Right cardiac atrium (tissue), 5 donors: ENCODE results near the gene UNC13D. TPM values are rescaled to one million over a fixed set of nuclear protein-coding genes. Genes with fewer than 3 reads are reported as not detected.

Experiments
- ATAC-seq, 2 donors: fragments of 200-7000 bp; cut with Tn5 transposase; one replicate each; pipeline versions ENCODE4 v1.8.0 to v1.9.1; 2020; ENCODE audit warnings: moderate library complexity in 2 of 2, mild to moderate bottlenecking in 1 of 2
- DNase-seq, 3 donors: peaks; one replicate each; pipeline ENCODE4 v3.0.0-alpha.2; 2020
- H3K27ac ChIP-seq: one replicate; pipeline ENCODE4 v1.5.1; 2013; ENCODE audit warnings: mild to moderate bottlenecking, low read length, control low read depth, moderate library complexity
- H3K27me3 ChIP-seq: one replicate; pipeline ENCODE4 v1.6.1; 2013; ENCODE audit not compliant: control insufficient read depth, insufficient read depth
- H3K4me1 ChIP-seq: one replicate; pipeline ENCODE4 v1.6.1; 2013; ENCODE audit warnings: low read length; ENCODE audit not compliant: control insufficient read depth, insufficient read depth
- H3K4me3 ChIP-seq: one replicate; pipeline ENCODE4 v1.5.1; 2013; ENCODE audit warnings: low read length, control low read depth
- H3K9me3 ChIP-seq: one replicate; pipeline ENCODE4 v1.6.1; 2013; ENCODE audit warnings: low read length; ENCODE audit not compliant: control insufficient read depth
- WGBS: extraction: QIAGEN DNeasy Blood & Tissue Kit; methylation state at CpG from one replicate; pipeline ENCODE4 v1.1.7; 2013; 5-methylcytosine and 5-hydroxymethylcytosine counted together
- intact Hi-C, 4 donors: fragments of 100-400 bp; cut with DNase I; formaldehyde crosslinking; loops; one replicate each; pipeline versions ENCODE4 v1.11.0 to v1.14.0; 2022 to 2023
- polyA plus RNA-seq: library from polyadenylated mRNA; stranded (reverse); fragments of 200-250 nt; gene quantifications from one replicate; pipeline ENCODE4 v1.2.3, GENCODE V29; 2013
- total RNA-seq, 4 donors: library from RNA; stranded (reverse); fragmentation: NEBNext Ultra II Directional; extraction: Animal tissue kit (Norgen Biotek cat#: 25700); gene quantifications; one replicate each; pipeline ENCODE4 v1.2.1, GENCODE V29; 2021
- donor health status: healthy with polysubstance abuse.
- donor health status: DM: no; HTN: yes; CAD: no.
- donor health status: DM: no; HTN: no; CAD: no.
- donor health status: DM: no; HTN: yes; CAD: no; lungs with severe emphysema.
- donor health status: DM: yes; HTN: yes; CAD: no.

UNC13D gene
- total and polyA plus RNA-seq, 5 donors, result 12.6 to 30.4 (median 26.8) TPM

DNA sequence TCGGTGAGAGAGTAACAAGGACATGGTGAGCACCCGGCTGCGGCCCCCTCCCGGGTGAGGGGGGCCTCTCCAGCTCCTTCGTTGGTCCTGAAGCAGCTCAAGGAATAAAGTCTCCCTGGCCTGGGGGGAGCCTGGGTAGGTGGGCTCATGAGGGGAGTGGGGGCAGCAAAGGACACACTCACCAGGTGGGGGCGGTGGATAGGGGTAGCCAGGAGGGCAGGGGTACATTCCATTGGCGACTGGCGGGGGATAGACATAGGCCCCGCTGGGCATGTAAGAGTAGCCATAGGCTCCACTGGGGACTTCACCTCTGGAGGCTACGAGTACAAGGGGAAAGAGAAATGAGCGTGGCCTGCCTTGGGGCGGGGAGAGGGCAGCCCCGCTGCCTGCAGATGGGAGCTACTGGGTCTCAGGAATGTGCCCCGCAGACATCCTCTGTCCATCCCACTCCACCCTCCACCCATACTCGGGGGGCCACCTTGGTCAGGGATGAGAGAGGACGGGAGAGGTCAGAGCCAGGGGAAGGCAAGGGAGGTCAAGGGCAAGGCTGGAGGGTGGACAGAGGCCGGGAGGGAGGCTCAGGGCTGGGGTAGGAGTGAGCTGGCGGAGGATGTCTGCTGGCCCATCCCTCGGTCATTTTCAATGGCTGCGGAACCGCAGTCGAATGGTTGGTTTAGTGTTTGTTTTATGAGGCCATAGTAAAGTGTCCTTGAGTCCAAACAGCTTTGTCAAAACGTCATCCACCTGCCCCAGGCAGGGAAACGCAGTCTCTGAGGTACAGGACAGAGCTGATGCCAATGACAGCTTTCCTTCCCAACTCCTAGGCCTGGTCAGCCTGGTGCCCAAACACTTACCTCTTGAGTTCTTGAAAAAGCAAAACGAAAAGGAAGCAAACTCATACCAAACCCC, 3.7 kb upstream of the UNC13D start:
- ATAC-seq (no peak), DNase-seq (no peak)
- Histone ChIP-seq H3K9me3 (no peaks in the 10 kb centered on the region), H3K27me3 (no peaks in the 10 kb centered on the region), H3K4me3 (no peak overlapping the region), H3K4me1 (peaks cover 19% of the 10 kb centered on the region), H3K27ac (peak overlapping the region; percentile 71)
- intact Hi-C loops, result no loop called here
- 84% methylated on average over 25 of the region's 25 CpGs for WGBS

DNA sequence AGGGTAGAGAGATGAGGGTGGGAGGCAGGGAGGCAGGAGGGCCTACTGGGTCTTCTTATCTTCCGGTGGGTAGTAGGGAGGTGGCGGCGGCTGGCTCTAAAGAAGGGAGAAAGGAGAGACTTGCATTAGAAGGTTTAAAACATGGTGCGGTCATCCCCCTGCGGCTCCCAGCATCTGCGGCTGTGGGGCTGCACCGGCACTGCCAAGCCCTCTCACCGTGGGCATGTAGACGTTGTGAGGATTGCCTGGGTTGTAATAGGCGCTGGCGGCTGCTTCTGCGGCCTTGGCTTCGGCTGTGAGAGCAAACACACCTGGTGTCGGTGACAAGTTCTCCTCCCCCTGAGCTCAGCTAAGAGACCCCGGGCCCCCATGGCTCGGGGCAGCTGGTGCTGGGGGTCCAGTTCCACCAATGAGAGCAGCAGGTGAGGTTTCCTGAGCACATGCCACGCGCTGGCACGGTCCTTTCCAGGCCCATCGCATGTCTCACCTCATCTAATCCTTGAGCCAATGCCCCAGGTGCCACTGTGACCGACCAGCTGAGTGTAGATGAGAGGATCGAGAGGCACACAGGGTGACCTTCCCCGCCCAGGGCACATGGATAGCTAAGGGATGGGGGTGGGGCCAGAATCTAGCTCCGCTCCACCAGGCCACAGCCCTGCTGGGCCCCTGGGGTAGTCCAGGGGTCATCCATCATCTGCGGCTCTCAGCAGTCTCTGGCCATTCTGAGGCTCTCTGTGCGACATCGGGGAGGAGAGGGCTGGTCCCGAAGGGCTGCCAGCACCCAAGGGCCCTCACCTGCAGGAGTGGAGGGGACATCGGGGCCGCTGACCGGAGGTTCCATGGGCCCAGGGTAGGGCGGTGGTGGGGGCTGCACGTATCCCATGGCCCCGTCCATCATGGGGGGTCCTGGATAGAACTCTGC, 2.7 kb upstream of the UNC13D start:
- peak overlapping the region; percentile 11 for H3K27ac ChIP-seq
- WGBS, result 84% methylated on average over 34 of the region's 34 CpGs
- intact Hi-C loops, result no loop called here

DNA sequence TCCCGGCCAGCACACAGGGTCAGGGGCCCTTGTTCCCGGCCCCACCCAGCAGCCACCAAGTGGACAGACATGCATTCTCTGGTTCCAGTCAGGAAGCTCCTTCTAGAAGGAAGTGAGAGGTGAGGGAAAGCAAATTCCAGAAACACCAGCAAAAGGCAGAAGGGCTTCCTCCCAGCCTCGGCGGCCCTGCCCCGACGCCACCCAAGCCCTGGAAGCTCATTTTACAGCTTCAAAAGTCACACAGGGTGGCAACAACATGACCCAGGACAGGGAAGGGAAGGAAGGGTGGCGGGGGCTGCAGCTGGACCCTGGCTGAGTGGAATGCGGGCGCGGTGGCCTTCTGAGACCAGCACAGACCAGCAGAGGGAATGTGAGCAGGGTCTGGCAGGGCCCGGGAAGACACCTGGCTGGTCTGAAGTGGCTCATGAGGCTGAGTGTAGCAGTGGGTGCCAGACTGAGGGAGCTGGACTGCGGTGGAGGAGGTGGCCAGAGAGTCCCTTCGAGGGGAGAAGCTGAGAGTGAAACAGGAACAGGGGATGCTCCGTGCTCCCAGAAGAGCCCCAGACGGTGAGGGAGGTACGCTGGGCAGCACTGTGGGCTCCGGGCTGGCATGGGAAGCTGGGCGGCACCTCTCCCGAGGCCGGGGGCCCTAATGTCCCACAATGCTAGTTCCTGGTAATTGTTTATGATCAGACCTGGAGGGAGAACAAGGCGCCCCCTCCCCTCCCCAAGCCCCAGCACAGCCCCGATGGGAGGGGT, 1.9 kb upstream of the UNC13D start:
- peak overlapping the region; percentile 19 for H3K27ac ChIP-seq
- WGBS, result 58% methylated on average over 22 of the region's 22 CpGs
- peak in 1 of 2 donors; percentile 1 for ATAC-seq
- H3K9me3 ChIP-seq, result no peaks in the 10 kb centered on the region
- peaks cover 19% of the 10 kb centered on the region for H3K4me1 ChIP-seq
- intact Hi-C loops, result no loop called here
- no peak for DNase-seq
- no peak overlapping the region for H3K4me3 ChIP-seq
- no peaks in the 10 kb centered on the region for H3K27me3 ChIP-seq

More for the DNA sequence above, 2.7 kb upstream of the UNC13D start:
- no peak overlapping the region for H3K4me3 ChIP-seq
- peaks cover 19% of the 10 kb centered on the region for H3K4me1 ChIP-seq
- no peaks in the 10 kb centered on the region for H3K27me3 ChIP-seq
- ATAC-seq (no peak), DNase-seq (peak in 1 of 3 donors; percentile 63)
- no peaks in the 10 kb centered on the region for H3K9me3 ChIP-seq

DNA sequence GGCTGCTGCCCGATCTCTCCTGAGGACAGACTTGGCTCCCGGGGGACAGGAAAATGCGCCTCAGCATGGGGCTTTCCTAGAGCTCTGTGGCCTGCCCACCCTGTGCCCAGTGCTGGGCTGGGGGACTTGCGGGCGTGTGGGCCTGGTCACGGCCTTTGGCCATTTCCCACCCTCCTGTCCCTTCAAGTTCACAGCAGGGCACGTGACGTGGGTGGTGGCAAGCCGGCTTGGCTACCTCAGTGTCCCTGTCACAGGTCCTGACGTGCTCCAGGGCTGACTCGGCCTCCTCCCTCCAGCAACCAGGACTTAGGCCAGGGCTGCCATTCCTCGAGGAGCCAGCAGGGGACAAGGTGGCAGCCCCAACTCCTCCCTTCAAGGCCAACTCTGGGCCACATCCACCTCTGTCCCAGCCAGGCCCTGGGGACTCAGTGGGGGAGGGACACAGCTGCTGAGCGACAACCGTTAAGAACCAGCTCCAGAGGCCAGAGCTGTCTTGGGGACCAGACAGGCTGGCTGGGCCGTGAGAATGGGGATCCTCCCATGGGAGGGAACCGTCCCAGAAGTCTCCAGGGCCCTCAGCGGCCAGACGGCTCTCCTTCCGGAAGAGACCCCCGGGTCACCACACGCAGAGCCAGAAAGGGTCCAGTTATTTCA, 981 bp upstream of the UNC13D start:
- Histone ChIP-seq H3K27me3 (no peaks in the 10 kb centered on the region), H3K4me3 (no peak overlapping the region), H3K27ac (peak overlapping the region; percentile 86), H3K9me3 (no peaks in the 10 kb centered on the region), H3K4me1 (peaks cover 19% of the 10 kb centered on the region)
- ATAC-seq (peak; percentile 66 to 70), DNase-seq (peak; percentile 88 to 93 (median 92))
- WGBS, result 23% methylated on average over 21 of the region's 21 CpGs
- intact Hi-C loops, result no loop called here

DNA sequence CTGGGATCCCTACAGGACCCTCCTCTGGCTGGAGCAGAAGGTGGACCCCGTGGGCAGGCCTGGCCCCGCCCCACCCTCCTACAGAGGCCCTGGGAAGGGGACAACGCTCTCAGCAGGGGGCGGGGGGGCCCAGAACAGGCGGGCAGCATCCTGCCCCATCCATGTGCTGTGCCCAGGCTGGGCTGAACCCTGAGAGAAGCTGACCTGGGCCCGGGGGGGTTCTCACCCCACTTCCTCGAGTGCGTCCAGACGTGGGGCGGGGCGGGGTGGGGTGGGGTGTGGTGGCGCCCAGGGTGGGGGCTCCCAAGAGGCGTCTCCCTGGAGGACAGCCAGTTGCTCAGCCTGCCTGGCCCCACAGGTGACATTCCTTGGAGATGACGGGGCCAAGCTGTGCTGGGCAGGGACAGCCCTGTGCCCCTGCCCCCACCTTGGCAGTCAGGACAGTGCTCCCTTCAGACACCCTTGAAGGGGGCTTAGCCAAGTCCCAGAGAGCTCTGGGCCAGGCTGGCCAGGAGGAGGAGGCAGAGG, 390 bp upstream of the UNC13D start:
- WGBS, result 36% methylated on average over 14 of the region's 14 CpGs
- ATAC-seq (peak; percentile 30 to 46), DNase-seq (peak; percentile 58 to 79 (median 73))
- Histone ChIP-seq H3K4me3 (no peak overlapping the region), H3K4me1 (peaks cover 16% of the 10 kb centered on the region), H3K27ac (peak overlapping the region; percentile 86), H3K9me3 (no peaks in the 10 kb centered on the region), H3K27me3 (no peaks in the 10 kb centered on the region)
- intact Hi-C loops, result no loop called here

DNA sequence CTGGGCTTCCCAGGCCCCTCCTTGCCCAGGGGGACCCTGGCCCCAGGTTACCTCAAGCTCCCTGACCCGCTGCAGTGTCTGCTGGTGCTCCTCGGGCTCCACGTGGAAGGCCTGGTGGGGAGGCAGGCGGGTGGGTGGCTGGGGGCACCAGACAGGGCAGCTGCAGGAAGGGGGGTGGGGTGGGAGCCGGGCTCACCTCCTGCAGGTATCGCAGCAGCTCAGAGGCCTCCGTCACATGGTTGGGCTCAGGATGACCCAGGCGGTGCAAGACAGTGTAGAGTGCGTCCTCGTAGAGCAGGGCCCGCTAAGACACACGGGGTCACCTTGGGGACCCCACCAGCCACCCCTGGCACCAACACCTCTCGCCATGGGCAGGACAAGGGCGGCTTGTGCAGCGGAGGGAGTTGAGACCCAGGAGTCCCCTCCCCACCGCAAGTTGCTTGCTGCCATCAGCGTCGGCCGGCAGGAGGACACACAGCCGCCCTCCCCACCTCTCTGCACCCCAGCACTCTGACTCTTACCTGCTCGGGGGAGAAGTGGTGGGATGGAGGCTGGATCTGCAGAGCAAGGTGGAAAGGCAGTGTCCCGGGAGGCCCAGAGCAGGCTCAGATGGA, 1.1 kb downstream of the UNC13D start:
- H3K4me1 ChIP-seq, result peaks cover 12% of the 10 kb centered on the region
- 84% methylated on average over 22 of the region's 22 CpGs for WGBS
- no peaks in the 10 kb centered on the region for H3K9me3 ChIP-seq
- H3K27me3 ChIP-seq, result no peaks in the 10 kb centered on the region
- DNase-seq (no peak), ATAC-seq (no peak)
- H3K4me3 ChIP-seq, result peak overlapping the region; percentile 13
- intact Hi-C loops, result no loop called here
- no peak overlapping the region for H3K27ac ChIP-seq

DNA sequence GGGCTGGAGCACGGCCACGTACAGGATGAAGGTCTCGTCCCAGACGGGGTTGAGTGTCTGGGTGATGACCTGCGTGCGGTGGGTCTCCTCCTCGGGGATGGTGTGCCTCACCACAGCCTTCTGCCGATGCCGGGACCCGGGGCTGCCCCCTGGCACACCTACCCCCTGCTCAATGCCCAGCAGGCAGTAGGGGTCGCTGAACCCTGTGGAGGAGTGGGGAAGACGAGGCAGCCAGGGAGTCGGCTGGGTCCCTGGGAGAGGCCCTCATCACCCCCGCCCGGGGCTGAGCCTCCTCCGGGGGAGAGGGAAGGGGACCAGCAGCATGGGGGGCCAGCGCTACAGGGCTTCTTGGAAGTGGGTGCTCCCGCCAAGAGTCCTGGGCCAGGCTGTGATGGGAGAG, 1.8 kb downstream of the UNC13D start:
- Histone ChIP-seq H3K27me3 (no peaks in the 10 kb centered on the region), H3K4me1 (peaks cover 9% of the 10 kb centered on the region), H3K9me3 (no peaks in the 10 kb centered on the region), H3K27ac (no peak overlapping the region), H3K4me3 (no peak overlapping the region)
- WGBS, result 85% methylated on average over 18 of the region's 18 CpGs
- DNase-seq (peak in 1 of 3 donors; percentile 71), ATAC-seq (no peak)
- intact Hi-C loops, result no loop called here

DNA sequence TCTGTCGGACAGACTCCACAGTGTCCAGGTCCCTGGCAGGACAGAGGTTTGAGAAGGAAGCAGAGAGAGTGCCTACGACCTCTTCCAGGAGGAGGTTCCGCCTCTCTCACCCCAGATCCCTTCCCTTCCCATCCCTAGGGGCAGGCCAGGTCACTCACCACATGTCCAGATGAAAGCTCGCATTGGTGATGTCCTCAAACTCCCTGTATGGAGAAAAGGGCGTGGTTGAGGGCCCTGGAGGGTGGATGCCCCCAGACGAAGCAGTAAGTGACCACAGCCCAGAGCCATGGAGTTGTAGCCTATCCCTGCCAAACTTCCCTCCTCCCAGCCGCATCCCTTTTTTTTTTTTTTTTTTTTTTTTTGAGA, 3.4 kb downstream of the UNC13D start:
- Histone ChIP-seq H3K4me3 (no peak overlapping the region), H3K27ac (no peak overlapping the region), H3K4me1 (peaks cover 7% of the 10 kb centered on the region), H3K9me3 (no peaks in the 10 kb centered on the region), H3K27me3 (no peaks in the 10 kb centered on the region)
- intact Hi-C loops, result no loop called here
- ATAC-seq, result no peak
- WGBS, result 68% methylated on average over 7 of the region's 7 CpGs
- DNase-seq, result no peak

DNA sequence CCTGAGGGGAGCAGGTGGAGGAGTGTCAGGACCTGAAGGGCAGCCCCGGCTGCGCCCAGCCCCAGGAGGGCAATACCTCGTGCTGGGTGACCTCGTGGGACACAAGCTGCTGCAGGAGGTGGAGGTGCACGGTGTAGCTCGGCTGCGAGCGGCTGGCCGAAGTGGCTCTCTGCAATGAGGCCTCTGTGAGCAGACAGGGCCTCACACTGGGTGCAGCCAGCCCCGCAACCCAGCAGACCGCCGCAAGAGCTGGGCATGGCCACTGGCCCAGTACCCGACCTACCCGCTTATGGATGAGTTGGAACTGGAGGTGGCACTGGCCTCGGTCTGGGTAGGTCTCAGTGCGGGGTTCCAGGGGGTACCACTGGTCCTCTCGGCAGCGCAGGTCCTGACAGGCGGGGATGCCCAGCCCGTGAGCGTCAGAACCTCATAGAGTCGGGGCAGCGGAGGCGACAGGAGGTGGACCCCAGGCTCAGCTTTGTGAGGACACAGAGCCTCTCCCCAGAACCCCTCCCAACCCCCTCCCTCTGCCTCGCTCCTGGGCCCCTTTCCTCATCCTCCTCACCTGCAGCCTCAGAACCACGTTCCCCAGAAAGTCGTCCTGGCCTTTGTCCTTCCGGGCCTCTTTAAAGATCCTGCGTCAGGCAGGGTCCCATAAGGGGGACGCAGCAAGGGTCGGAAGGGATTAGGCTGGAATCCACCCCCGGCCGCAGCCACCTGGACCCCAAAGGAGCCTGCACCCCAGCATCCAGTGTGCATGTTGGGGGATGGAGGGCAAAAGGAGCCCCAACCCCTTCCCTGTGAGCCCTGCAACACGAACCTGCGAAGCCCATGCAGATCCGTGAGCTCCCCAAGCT, 4.0 kb downstream of the UNC13D start:
- WGBS, result 93% methylated on average over 36 of the region's 36 CpGs
- DNase-seq, result peak in 1 of 3 donors; percentile 45
- intact Hi-C loops, result no loop called here
- Histone ChIP-seq H3K4me1 (peaks cover 5% of the 10 kb centered on the region), H3K27ac (no peak overlapping the region), H3K9me3 (no peaks in the 10 kb centered on the region), H3K27me3 (no peaks in the 10 kb centered on the region), H3K4me3 (no peak overlapping the region)
- ATAC-seq, result no peak
